Liver (tissue), 3 donors: ENCODE results near the gene CUL4A.

Source experiments
- CTCF ChIP-seq: fragments of 150-350 bp; IDR thresholded peaks from 2 replicates; pipeline ENCODE4 v1.5.1; 2017; ENCODE audit warnings: improper control_type of control experiment, low read depth, low read length; ENCODE audit not compliant: missing input control
- EGR1 ChIP-seq, 2 donors: IDR thresholded peaks; 2 replicates each; pipeline ENCODE4 v1.6.1; 2016 to 2018; ENCODE audit warnings: antibody characterized with exemption in 2 of 2, low read depth in 2 of 2
- FOXA1 ChIP-seq: IDR thresholded peaks from 2 replicates; pipeline ENCODE4 v1.6.1; 2016; ENCODE audit warnings: antibody characterized with exemption
- GABPA ChIP-seq, 2 donors: IDR thresholded peaks in 1 of 2; conservative IDR thresholded peaks in 1 of 2; 2 replicates each; pipeline ENCODE4 v1.6.1; 2016; ENCODE audit warnings: antibody characterized with exemption in 2 of 2, mild to moderate bottlenecking in 1 of 2, moderate library complexity in 1 of 2
- HNF4G ChIP-seq: IDR thresholded peaks from 2 replicates; pipeline ENCODE4 v1.6.1; 2016; ENCODE audit warnings: antibody characterized with exemption
- JUND ChIP-seq, 2 donors: IDR thresholded peaks; 2 replicates each; pipeline ENCODE4 v1.6.1; 2016; ENCODE audit warnings: antibody characterized with exemption in 2 of 2
- MAX ChIP-seq: IDR thresholded peaks from 2 replicates; pipeline ENCODE4 v1.6.1; 2016; ENCODE audit warnings: antibody characterized with exemption
- RAD21 ChIP-seq, 2 donors: IDR thresholded peaks; 2 replicates each; pipeline ENCODE4 v1.6.1; 2016; ENCODE audit warnings: antibody characterized with exemption in 2 of 2, mild to moderate bottlenecking in 2 of 2
- REST ChIP-seq: IDR thresholded peaks from 2 replicates; pipeline ENCODE4 v1.6.1; 2016; ENCODE audit warnings: antibody characterized with exemption, mild to moderate bottlenecking
- RXRA ChIP-seq, 2 donors: IDR thresholded peaks; 2 replicates each; pipeline ENCODE4 v1.6.1; 2017 to 2018; ENCODE audit warnings: antibody characterized with exemption in 2 of 2, mild to moderate bottlenecking in 1 of 2
- SP1 ChIP-seq: IDR thresholded peaks from 2 replicates; pipeline ENCODE4 v1.6.1; 2018; ENCODE audit warnings: antibody characterized with exemption, mild to moderate bottlenecking
- TAF1 ChIP-seq: conservative IDR thresholded peaks from 2 replicates; pipeline ENCODE4 v1.6.1; 2016; ENCODE audit warnings: antibody characterized with exemption, mild to moderate bottlenecking
- YY1 ChIP-seq: IDR thresholded peaks from 2 replicates; pipeline ENCODE4 v1.6.1; 2016; ENCODE audit warnings: antibody characterized with exemption, mild to moderate bottlenecking
- ZBTB33 ChIP-seq: IDR thresholded peaks from 2 replicates; pipeline ENCODE4 v1.6.1; 2016; ENCODE audit warnings: antibody characterized with exemption
- donor health status: healthy.
- donor health status: healthy.

GRCh38 chr13:113166681-113167080, 42.7 kb upstream of the CUL4A start:
- no peak for TF ChIP-seq TAF1
- TF ChIP-seq CTCF: no peak
- no peak for TF ChIP-seq HNF4G
- no peak for TF ChIP-seq REST
- TF ChIP-seq ZBTB33: no peak
- TF ChIP-seq MAX: no peak
- TF ChIP-seq SP1: no peak
- TF ChIP-seq YY1: no peak
- no peak for TF ChIP-seq RAD21 (IDR thresholded peaks at IDR 0.05)
- no peak for TF ChIP-seq RXRA (IDR thresholded peaks at IDR 0.05)
- TF ChIP-seq GABPA (IDR thresholded peaks at IDR 0.05 in 1 of 2, conservative IDR thresholded peaks at IDR 0.05 in 1 of 2): no peak
- no peak for TF ChIP-seq JUND (IDR thresholded peaks at IDR 0.05)
- TF ChIP-seq EGR1 (IDR thresholded peaks at IDR 0.05; ENCODE audit: low read depth in 2 of 2): no peak
- no peak for TF ChIP-seq FOXA1
